22Rv1 (cell line): ENCODE data around the gene GCNT3.

Experiments
- H3K27ac ChIP-seq: fragments of 450-650 bp; 2 replicates; pipeline ENCODE4 v1.5.1; 2017
- ZFX ChIP-seq: fragments of 450-650 bp; IDR thresholded peaks from 2 replicates; pipeline ENCODE4 v1.6.1; 2017; ENCODE audit warnings: antibody characterized with exemption, borderline replicate concordance
- TF ChIP-seq, protein P1 (sequence below): fragments of 450-650 bp; IDR thresholded peaks from 2 replicates; pipeline ENCODE4 v1.5.1; 2017; ENCODE audit warnings: mild to moderate bottlenecking

The GCNT3 gene

DNA sequence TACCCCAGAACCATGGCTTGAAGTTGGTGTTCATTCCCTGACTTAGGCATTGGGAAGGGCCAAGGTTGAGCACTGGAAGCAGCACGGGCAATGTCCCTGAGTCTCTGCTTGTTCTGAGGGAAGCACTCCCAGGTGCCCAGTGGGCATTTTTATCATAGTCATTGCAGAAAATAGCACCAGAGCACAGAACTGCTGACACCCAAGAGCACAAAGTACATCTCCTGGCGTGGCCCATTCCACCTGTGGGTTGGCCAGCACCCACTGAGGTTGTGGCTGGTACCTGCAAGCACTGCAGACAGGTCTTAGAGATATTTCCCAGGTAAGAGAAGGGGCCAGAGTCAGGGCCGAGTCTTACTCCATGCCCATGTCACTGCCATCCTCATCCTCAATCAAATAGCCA, 28.5 kb upstream of the GCNT3 start:
- TF ChIP-seq, protein P1, sequence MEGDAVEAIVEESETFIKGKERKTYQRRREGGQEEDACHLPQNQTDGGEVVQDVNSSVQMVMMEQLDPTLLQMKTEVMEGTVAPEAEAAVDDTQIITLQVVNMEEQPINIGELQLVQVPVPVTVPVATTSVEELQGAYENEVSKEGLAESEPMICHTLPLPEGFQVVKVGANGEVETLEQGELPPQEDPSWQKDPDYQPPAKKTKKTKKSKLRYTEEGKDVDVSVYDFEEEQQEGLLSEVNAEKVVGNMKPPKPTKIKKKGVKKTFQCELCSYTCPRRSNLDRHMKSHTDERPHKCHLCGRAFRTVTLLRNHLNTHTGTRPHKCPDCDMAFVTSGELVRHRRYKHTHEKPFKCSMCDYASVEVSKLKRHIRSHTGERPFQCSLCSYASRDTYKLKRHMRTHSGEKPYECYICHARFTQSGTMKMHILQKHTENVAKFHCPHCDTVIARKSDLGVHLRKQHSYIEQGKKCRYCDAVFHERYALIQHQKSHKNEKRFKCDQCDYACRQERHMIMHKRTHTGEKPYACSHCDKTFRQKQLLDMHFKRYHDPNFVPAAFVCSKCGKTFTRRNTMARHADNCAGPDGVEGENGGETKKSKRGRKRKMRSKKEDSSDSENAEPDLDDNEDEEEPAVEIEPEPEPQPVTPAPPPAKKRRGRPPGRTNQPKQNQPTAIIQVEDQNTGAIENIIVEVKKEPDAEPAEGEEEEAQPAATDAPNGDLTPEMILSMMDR = no peak
- H3K27ac ChIP-seq = no peak overlapping the region

DNA sequence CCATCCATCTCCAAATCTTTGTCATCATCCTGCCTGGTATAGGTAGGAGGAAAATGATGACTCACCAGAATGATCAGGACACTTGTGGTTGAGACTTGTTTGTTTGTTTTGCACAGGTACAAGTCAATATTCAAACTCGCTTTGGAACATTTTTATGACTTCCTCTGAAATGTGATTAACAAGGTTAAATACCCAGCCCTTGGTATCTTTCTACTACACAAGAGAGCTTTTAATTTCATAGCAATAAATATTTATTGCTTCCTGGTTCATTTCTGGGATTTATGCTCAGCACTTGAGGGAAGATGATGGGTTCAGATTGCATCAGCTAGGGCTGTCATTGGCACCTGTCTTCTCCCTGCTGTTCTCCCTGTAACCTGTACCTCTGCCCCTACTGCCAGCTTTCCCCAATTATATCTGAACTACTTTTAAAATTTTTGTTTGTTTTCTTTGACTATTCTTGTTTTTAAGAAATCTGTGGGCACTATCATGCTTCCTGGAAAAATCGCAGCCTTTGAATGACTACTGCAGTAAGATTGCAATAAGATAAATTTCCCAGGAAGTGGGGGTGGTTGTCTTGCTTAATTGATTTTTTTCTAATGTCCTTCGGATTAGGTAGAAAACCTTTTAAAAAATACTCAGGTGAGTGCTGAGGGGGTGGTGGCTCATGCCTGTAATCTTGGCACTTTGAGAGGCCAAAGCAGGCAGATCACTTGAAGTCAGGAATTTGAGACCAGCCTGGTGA, 24.3 kb upstream of the GCNT3 start:
- no peak for TF ChIP-seq ZFX
- TF ChIP-seq, protein P1 = no peak
- peak overlapping the region; percentile 52 for H3K27ac ChIP-seq

DNA sequence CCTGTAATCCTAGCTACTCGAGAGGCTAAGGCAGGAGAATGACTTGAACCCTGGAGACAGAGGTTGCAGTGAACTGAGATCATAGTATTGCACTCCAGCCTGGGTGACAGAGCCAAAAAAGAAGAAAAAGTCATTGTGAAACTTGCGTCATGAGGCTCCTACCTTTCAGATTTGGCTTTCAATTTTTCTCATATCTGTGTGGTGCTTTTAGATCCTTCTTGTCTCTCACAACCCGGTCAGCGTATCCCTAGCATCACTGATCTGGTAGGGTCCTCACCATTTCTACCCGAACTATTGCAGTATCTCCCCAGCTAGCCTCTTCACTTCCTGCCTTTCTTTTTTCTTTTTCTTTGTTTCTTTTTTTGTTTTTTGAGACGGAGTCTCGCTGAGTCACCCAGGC, 21.6 kb upstream of the GCNT3 start:
- H3K27ac ChIP-seq = no peak overlapping the region
- TF ChIP-seq, protein P1 = no peak
- TF ChIP-seq ZFX = no peak

DNA sequence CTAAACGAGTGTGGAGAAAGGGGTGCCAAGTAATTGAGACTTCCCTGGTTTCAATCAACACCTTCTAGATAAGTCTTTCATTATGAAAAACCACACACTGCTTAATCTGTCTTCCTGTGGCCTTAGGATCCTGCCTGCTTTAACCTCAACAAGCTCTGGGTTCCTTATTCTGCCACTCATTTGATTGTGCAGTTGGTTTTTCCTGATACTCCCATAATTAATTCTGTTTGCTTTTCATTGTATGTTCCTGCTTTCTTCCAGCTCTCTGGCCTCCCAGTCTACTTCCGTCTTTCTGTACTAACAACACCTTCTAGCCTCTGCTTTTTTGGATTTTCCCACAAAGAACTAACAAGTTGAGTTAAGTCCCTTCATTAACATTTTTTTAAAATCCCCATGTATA, 20.2 kb upstream of the GCNT3 start:
- H3K27ac ChIP-seq = no peak overlapping the region
- TF ChIP-seq ZFX = no peak
- TF ChIP-seq, protein P1 = no peak

DNA sequence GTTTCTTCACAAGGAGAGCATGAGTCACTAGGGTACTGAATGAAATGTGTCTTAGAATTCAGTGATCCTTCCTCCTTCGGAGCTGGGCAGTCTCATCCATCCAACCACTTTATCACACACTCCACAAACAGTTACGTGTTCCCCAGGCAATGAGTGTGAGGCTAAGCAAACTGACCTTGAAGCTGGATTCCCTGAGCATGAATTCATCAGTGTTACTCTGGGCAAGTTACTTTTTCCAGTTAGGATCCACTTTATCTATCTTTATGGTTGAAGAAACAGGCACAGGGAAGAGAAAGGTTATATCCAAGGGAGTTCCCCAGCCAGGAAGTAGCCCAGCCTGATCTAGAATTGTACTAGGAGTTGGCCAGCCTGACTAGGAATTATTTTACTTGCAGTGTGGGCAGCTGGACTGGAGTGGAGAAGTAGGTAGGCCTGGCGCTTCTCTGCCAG, 17.1 kb upstream of the GCNT3 start:
- H3K27ac ChIP-seq = no peak overlapping the region
- no peak for TF ChIP-seq ZFX
- TF ChIP-seq, protein P1 = no peak

DNA sequence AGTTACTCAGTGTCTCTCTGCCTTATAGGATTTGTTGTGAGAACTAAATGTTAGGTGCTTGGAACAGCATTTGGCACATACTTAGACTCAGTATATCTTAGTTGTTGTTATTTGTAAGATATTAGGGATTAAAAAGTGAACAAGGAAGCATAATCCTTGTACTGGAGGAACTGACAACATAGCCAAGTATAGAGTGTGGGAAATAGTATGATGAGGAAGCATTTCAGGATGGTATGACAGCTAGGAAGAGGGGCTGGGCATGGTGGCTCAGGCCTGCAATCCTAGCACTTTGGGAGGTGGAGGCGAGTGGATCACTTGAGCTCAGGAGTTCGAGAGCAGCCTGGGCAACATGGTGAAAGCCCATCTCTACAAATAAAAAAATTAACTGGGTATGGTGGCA, 16.6 kb upstream of the GCNT3 start:
- TF ChIP-seq, protein P1 = no peak
- TF ChIP-seq ZFX = no peak
- no peak overlapping the region for H3K27ac ChIP-seq

DNA sequence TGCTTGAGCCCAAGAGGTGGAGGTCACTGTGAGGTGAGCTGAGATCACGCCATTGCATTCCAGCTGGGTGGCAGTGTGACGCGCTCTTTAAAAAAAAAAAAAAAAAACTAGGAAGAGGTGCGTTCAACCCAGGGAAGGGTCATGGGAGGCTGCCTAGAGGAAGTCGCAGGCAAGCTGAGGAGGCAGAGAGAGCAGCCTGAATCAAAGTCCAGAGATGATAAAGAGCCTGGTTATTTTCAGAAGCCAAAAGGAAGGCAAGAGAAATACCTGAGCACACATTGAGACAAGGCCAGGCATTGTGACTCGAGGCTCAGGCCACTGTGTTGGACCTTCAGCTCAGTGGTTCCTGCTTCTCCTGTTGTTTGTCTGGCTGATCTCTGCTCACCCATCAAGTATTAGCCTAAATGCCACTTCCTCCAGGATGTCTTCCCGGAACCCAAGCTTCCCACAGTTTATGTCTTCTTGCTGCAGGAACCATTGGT, 16.1 kb upstream of the GCNT3 start:
- H3K27ac ChIP-seq = no peak overlapping the region
- TF ChIP-seq, protein P1 = no peak
- TF ChIP-seq ZFX = no peak
